Measurements from ENCODE around the gene RORC.

Gene RORC

DNA sequence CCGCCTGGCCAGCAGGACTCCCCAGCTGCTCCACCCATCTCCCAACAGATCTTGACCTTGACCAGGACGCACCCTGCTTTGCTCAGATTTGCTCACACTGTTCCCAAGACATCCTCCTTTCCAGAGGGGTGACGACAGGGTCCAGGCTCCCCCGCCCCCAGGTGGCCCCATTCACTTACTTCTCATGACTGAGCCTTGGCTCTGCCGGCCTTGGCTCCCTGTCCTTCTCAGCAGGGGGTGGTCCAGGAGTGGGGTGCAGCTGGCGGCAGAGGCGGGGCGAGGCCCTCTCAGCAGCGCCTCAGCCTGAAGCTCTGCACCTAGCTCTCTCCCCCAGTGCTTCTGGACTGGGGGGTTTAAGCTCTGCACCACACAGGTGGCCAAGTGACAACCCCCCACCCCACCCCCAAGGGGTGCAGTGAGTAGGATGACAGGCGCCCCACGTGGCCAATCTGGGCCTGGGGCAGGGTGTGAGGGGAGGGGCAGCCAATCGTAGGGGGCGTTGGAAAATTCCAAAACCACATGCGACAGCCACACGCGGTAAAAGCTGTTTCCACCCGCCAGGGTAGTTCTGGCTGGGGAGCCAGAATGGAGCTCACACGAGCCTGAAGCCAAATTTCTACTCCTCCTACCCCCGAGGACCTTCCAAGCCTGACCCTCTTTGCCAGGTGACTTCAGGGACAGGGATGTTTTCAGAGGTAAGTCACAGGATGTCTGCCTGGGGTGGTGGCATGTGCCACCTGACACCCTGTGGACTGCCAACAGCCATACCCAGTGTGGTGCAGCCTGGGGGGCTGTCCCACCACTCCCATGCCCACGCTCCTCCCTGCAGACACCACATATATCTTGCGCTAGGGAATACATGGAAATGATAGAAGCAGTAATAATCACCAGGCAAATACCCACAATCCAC lies 5.6 kb downstream of the RORC start:
- DNase-seq = no peak

DNA sequence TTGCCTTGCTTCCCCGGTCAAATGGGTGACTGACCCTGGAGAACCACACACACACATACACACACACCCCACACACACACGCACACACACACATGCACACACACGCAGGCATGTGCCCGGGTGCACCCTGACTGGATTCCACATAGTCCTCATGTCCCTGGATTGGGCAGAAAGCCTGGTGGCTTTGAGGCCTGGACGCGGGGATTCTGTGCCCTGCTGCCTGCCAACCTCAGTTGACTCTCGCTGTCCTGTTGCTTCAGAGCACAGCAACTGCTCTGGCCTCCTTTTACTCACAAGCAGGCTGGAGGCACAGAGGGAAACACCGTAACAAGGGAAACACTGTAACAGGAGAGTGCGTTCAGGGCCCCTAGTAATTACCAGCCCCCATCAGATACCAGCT lies 6.4 kb downstream of the RORC start:
- DNase-seq = no peak

DNA sequence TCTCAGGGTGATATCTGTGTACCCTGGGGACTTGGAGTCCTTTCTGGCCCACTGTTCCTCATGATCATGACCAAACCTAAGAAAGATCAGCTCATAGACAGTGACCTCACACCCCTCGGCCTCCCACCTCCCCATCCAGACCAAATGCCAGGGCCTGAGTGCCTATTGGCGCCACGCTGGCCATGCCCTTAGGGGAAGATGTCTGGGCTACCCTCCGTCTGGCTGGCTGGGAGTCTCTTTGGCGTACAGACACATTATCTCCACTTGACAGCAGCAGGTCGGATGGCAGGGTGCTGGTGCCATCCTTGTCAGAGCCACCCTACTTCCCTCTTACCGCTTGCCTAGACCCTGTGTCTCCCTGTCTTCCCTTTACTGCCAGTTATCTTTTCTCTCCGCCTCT lies 8.4 kb downstream of the RORC start:
- DNase-seq = no peak

DNA sequence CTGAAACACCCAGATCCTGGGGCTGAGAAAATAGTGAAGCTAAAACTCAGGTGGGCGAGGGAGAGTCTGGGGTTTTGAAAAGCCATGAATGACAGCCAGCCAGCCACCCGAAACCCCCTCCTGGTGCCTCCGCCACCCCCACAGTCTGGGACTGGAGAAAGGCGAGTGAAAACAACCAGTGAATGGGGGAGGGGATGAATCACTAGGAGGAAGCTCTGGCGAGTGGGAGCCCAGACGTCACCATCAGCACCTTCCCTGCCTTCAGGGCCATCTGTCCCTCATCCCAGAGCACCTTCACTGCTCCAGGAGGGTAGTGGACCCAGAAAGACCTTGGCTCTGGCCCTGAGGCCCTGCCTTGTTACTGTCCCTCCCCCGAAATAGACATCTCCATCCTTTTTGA lies 9.2 kb downstream of the RORC start:
- no peak for DNase-seq

DNA sequence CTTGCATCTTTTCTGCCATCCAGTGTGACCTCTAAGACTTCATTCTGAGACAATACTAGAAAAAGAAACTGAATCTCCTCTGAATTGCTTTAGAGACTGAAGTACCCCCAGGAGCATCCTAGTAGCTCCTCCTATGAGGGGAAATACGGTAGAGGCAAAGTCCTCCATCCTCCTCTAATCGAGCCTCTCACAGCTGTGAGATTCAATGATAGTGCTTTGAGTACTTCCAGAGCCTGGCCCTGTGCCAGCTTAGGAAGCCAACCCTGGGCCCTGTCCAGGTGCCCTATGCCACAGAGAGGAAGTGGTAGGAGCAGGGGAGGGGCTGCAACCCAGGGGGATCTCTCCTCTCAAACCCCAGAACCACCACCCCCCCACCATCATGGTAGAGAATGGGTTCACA lies 10.7 kb downstream of the RORC start:
- peak; percentile 48 for DNase-seq

DNA sequence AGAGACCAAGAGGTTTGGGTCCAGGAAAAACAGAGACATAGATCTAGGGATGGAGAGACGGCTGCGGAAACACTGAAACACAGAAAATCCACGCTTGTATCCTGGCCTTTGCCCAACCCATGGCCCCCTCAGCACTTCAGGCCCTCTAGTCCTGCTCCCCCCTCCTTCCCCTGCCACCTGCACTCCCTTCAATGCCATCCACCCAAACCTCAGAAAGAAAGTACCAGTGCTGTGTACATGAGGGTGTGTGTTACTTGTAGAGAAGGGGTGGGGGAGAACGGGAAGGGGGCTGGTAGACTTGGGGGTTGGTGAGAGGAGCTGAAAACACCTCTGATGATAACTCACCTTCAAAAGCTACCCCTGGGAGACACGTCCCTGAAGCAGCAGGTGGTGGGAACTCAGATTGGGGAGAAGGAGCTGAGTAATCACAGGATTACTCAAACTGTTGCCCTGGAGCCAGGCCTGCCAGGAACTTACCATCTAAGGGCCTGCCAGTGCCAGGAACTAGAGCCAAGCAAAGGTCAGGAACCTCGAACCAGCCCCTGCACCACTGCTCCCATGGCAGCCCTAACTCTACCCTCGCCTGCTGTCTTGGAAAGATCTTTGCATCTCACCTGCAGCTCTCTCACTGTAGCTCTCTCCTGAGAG lies 11.5 kb downstream of the RORC start:
- DNase-seq = no peak

DNA sequence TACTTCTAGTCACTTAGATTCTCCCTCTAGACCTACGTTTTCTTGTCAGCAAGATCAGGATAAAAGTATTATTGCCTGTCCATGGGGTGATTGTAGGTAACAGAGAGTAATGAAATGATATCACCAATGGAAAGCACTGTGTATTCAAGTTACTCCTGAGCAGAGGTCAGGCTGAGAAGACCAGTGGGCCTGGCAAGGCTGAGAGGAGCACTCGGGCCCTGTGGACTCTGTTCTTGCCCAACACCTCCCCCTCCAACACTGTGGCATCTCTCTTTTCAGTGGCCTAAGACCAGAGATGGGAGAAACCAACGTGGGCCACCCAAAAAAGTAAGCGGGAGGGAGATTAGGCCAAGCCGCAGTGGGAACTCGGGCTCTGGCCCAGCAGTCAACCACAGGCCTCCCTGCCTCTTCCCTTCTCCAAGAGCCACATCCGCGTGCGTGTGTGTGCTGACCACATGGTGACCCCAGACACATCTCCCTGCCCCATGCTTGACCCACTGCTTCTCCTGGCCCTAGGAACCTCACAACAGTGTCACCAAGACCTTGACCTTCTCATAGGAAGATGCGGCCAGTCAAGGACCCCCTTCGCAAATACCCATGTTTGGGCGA lies 12.3 kb downstream of the RORC start:
- no peak for DNase-seq

DNA sequence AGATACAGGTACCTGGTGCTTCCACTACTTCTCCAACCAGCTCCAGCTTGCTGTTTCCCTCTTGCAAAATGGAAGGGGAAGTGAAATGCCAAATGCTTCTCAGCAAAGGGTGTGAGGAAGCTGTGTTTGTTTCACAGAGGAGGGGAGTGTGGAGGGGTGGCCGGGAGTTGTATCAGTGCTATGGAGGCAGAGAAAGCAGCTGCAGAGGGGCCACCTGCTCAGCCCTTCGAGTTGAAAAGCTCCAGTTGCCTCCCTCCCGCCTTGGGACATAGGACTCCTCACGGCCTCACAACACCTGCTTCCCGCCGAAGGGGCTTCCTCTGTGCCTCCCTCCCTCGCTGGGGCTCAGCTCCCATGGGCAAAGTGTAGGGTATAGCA lies 14.3 kb downstream of the RORC start:
- DNase-seq = no peak

DNA sequence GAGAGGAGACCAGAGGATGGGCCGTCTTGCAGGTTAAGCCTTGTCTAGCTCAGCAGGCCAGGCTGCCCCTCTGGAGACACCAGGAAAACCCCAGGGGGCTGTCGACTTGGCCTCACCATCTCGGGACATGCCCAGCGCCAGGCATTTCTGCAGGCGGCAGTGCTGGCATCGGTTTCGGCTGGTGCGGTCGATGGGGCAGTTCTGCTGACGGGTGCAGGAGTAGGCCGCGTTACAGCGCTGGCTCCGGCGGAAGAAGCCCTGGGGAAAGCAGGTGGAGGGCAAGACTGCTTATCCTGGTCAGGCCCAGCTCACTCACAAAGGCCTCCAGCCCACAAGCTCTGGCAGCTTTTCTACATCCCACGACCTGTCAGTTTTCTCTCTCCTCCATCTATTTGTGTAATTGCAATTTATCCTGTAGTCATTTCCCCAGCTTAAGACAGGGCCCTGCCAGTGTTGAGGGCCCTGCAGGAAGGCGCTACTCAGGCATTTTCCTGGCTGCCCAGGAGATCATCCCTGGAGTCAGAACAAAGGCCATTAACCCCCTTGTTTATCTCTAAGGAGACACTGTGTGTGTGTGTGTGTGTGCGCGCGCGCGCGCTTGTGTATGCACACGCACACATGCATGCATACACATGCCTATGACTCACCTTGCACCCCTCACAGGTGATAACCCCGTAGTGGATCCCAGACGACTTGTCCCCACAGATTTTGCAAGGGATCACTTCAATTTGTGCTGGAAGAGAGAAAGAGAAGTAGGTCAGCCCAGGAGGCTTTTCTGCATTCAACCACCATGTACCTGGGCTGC lies 14.9 kb downstream of the RORC start:
- no peak for DNase-seq

DNA sequence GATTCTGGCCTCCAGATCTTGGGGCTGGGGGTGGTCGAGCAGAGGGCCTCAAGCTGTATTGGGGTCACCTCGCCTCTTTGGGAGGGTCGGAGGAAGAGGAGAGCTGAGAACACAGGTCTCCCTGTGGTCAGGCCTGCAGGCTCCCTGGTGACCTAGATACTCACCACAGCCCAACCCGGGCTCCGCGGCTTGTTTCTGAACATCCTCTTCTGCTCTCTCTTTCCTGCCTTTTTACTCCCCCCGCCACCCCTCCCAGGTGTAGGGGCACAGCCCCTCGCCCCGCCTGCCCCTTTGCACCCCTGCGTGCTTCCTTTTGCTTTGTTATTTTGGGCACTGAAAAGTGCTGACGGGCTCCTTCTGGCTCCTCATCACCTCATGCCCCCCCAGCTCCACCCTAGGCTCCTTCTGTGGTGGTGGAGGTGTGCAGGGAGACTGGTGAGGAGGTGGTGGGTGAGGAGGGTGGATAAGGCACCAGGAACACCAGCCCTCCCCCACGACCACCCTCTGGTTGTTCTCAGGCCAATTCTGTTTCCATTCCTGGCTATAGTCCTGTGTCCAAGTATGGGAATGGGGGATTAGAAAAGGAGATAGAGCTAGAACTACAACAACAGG lies 15.8 kb downstream of the RORC start:
- no peak for DNase-seq

DNA sequence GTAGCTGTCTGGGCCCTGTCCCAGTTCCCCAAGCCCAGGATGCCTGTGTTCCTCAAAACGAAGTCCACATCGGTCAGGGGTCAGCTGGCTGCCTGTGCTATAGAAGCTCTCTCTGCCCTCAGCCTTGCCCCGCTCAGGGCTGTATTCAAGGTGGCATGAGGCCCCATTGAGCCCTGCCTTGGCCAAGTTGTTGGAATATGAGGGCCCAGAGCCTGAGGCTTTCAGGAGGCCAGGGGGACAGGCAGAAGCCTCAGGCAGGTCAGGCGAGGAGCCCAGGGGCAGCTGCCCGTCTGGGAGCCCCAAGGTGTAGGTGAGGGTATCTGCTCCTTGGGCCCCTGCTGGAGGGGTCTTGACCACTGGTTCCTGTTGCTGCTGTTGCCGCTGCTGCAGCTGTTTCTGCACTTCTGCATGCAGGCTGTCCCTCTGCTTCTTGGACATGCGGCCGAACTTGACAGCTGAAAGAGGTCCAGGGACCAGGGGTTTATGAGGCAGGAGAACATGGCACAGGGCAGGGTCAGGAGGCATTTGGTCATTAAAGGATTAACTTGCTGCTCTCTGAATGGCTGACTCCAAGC lies 16.5 kb downstream of the RORC start:
- DNase-seq = no peak

DNA sequence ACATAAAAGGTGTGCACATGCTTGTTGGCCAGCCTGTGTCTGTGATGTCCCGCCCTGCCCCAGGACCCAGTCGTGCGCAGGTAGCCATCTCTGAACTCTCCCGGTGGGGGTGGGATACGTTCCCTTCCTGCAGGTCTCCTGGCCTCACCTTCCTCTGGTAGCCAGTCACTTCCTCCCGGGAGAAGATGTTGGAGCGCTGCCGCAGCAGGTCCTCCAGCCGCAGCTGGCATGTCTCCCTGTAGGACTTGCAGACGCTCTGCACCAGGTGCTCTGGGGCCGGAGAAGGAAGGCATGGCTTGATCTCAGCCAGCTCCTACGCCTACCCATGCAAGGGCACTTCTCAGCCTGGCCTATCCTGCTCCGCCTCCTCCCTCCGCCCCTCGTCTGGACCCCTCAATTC lies 17.2 kb downstream of the RORC start:
- DNase-seq = no peak

DNA sequence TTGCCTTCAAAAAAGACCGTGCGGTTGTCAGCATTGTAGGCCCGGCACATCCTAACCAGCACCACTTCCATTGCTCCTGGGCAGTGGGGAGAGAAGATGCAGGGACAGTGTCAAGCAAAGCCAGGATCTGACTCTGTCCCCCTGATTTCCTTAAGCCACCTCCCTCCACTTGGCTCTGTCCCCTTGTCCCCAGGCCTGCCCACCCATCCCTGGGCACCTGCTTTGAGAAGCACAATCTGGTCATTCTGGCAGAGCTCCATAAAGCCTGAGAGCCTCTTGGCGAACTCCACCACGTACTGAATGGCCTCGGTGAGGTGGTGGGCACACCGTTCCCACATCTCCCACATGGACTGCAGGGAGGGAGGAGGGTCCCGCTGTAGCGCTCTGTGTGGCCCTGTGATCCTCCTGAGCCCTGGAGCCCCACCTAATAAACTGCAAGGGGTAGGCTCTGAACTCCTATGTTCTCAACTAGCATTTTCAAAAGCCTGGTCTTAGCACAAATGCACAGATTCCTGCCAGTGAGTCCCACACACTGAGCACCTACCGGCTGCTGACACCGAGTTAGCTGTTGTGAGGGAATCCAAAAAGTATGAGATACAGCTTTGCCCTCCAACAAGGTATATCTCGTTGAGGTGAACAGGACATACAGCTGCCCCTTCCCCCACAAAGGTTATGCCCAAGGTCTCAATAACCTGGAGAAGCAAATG lies 18.2 kb downstream of the RORC start:
- no peak for DNase-seq

DNA sequence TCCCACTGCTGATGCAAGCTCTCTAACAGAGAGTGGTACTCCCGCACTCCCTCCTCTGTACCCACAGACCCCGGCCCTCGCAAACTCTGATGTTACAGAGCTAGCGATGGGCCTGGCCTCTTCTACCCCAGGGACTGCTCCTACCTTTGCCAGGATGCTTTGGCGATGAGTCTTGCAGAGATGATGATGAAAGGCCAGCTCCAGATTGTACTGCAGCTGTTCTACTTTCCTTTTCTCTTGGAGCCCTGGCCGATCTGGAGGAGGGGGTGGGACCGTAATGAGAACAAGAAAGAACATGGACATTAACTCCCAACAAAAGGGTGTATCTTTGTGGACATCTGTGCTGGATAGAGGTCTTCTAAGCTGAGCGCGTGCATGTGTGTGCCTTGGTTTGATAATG lies 20.4 kb downstream of the RORC start:
- no peak for DNase-seq

DNA sequence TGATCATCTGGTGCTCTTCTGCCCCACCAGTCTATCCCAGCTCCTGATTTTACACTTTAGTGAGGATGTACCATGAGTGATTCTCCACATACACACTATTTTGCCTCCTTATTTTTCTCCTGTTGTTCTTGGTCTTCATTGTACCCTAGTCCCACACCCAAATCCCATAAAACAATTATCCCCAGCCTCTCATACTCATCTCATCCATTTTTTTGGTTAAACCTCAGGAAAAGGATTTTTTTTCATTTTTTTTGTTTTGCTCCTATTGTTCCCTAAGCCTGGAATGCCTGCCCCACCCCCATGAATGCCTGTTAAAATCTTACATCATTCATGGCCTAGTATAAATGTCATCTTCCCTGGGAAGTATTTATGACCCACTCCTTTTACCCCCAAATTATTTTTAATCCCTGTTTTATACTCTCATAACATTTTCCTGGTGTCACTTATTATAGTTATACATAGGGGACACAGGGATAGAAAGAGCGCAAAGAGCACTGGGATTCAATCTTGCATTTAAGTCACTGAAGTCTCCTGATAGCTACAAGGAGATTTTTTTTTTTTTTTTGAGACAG lies 21.5 kb downstream of the RORC start:
- DNase-seq = no peak

DNA sequence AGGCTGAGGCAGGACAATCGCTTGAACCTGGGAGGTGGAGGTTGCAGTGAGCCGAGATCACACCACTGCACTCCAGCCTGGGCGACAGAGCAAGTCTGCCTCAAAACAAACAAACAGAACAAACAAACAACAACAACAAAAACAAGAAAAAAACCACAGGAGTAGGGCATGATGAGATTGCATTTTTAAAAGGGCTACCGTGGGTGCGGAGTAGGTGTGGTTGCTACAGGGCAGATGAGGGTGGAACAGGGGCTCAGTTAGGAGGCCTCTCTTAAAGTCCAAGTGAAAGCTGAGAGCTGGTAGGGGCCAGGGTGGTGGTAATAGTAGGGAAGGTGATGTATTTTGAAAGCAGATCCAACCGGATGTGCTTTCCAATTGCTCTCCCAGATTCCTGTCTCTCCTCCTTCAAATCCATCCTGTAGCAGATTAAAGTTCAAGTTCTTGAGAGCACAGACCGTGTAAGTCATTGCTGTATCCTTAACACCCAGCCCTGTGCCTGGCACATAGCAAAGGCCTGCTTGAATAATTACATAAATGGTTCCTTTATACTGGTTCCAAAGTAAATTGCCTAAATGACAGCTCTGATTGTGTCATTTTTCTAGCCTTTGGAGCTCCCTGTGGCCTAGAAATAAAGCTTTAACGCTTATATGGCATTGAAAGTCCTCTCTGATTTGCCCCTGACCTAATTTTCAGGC lies 22.2 kb downstream of the RORC start:
- DNase-seq = no peak

DNA sequence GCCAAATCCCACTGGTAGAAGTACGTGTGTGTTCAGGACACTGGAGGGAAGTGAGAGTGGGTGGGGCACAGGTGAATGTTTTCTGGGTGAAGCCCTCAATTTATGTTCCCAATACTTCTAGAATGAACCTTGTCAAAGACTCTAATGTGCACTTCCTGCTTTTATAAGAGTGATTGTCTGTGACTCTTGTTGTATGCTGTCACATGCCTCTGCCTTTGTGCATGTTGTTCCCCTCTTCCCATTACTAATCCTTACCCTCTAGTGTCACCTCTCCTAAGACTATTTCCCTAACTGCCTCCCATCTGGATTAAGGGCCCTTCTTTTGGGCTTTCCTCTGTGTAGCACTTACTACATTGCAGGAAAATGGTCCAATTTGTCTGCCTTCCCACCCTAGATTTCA lies 23.8 kb downstream of the RORC start:
- DNase-seq = no peak

DNA sequence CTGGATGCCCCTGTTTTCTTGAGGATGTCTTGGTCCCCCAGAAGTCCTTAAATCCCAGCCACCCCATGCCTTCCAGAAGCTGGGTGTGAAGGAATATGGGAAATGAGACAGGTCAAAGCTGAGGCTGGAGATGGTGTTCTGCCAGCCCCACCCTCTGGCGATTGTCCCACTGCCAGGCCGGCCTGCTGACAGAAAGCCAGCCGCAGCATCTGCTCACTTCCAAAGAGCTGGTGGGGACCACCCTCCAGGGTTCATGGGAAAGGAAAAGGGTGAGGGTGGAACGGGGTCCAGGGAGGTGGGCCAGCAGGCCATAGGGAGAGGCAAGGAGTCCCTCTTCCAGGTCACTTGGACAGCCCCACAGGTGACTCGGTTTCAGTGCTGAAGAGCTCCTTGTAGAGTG lies 24.5 kb downstream of the RORC start:
- DNase-seq = no peak

DNA sequence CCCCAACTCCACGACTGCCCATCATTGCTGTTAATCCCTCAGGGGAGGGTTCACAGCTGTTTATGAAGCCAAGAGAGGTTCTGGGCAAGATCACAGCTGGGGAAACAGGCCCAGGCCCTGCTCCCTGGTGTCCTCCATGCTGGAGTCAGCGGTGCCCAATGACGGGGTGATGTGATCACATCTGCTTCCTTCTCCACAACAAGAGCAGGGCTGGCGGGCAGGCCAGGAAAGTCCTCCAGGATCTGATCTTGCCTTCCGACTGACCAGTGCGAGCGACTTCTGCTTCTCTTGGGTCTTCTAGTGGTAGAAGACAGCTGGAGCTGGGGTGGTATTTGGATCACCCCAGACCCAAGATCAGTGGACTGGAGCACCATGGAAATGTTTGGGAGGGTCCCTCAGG lies 25.4 kb downstream of the RORC start:
- DNase-seq = no peak

DNA sequence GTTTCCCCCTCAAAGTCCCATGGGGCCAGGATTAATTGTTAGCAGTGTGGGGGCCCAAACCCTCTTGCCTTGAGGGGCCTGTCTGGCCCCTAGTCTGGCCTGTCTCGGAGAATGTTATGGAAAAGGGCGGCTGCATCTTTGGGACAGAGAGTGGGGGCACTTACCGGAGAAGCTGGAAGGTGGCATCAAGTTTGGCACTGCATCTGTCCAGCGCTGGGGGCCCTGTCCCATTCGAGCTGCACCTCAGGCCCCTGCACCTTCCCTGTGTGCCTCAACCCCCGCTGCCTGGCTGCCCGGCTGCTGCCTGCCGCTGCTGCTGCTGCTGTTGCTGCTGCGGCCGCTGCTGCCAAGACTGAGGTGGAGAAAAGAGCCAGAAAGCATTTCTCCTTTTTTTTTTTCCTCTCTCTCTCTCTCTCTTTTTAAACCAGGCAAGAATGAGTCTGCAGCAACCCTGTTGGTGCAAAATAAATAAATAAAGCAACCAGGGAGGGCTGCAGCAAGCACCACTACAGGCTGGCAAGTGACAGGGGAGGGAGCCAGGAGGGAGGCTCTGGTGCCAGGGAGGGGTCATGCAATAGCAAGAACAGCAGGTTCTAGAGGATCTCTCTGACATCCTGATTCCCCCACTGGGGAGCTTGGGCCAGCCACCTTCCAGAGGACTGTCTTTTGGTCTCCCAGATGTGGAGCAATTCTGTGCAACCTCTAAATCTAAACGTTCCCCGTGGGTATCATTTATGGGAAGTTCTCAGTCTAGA lies 26.4 kb downstream of the RORC start, which contains the start of gene LINGO4:
Gene LINGO4, minus strand, starts transcription at position 354 of the 755 bp plus-strand sequence. CDS start 2,715 bp downstream, outside the sequence.
- no peak for DNase-seq
